Measurements from ENCODE around the gene CEP44.
"Not testable (repeated sequence)": the region's sequence is repeated elsewhere in the genome, so short reads cannot be mapped to it uniquely, and the experiment has no call there.

The CEP44 gene

DNA sequence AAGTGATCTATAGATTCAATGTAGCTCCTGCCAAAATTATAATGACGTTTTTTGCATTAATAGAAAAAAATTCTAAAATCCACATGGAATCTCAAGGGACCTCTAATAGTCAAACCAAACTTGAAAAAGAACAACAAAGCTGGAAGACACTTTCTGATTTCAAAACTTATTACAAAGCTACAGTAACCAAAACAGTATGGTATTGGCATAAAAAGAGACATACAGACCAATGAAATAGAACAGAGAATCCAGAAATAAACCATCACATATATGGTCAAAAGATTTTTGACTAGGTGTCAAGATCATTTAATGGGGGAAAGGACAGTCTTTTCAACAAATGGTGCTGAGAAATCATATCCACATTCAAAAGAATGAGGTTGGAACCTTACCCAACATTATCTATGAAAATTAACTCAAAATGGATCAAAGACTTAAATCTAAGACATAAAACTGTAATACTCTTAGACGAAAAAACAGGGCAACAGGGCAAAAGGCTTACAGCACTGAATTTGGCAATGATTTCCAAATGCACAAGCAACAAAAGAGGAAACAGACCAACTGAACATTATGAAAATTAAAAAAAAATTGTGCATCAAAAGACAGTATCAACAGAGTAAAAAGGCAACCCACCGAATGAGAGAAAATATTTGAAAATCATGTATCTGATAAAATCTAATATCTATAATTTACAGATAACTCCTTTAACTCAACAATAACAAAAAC, 4.1 kb upstream of the CEP44 start:
- DNase-seq: no peak

GRCh38 chr4:174281182-174281737, 2.5 kb upstream of the CEP44 start:
- DNase-seq: no peak

DNA sequence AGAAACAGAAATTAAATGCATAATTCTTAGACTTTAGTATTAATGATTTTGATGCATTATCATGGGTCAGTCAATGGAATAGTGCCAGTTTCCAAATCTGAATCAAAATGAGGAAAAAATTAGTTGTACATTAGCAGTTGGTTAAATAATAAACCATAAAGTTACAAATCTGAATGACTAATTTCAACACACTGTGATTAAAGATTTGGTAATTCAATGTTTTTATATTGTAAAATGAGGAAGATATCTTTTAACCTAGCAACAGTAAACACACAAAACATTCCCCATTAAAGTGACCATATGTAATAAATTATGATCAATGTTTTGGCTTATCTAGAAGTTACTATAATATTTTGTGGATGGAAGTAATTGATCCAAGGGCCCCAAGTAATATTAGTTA, 1.8 kb upstream of the CEP44 start:
- no peak for DNase-seq

DNA sequence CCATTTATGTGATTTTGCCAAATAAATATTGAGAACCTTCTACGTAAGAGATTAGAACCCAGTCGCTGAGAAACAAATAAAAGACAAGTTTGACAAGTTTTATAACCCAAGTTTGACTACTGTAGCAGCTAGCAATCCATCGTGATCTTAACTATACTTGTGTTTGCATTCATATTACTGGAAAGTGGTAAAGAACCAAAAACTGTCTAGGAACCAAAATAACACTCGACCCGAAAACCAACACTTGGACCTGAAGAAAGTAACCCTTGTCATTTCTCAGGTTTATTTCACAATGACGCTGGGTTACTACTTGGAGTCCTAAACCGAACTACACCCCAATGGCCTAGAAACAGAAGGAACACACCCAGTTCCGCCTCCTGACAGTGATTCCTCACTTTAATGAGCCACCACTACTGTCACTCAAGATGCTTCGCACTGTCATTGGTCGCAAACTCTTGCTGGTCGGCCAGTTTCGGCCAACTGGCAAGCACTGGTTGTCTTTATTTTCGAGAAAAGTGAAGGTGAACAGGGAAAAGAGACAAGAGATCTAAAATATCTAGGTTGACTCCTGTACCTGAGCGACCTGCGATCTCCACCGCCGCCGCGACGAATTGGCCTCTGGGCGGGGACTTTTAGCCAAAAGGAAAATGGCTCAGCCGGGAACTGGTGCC, 740 bp upstream of the CEP44 start:
- DNase-seq: peak; percentile 70 to 71

GRCh38 chr4:174284487-174284886, 776 bp downstream of the CEP44 start:
- no peak for DNase-seq

GRCh38 chr4:174286870-174287269, 3.2 kb downstream of the CEP44 start:
- no peak for DNase-seq

DNA sequence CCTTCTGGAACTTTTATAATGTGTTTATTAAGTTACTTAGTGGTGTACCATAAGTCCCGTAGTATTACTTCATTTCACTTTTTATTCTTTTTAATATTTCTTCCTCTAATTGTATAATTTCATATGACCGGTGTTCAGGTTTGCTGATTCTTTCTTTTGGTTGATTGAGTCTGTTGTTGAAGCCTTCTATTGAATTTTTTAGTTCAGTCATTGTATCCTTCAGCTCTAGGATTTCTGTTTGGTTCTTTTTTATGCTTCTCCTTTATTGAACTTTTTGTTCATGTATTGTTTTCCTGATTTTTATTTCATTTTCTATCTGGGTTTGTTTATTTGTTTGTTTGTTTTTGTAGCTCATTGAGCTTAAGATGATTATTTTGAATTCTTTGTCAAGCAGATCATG, 8.8 kb downstream of the CEP44 start:
- no peak for DNase-seq

DNA sequence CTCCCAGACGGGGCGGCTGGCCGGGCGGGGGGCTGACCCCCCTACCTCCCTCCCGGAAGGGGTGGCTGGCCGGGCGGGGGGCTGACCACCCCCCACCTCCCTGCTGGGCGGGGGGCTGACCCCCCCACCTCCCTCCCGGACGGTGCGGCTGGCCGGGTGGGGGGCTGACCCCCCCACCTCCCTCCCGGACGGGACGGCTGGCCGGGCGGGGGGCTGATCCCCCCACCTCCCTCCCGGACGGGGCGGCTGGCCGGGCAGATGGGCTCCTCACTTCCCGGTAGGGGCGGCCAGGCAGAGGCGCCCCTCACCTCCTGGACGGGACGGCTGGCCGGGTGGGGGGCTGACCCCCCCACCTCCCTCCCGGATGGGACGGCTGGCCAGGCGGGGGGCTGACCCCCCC, 10.9 kb downstream of the CEP44 start:
- DNase-seq: not testable (repeated sequence)

DNA sequence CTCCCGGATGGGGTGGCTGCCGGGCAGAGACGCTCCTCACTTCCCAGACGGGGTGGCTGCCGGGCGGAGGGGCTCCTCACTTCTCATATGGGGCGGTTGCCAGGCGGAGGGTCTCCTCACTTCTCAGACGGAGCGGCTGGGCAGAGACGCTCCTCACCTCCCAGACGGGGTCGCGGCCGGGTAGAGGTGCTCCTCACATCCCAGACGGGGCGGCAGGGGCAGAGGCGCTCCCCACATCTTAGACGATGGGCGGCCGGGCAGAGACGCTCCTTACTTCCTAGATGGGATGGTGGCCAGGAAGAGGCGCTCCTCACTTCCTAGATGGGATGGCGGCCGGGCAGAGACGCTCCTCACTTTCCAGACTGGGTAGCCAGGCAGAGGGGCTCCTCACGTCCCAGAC, 11.4 kb downstream of the CEP44 start:
- DNase-seq: not testable (repeated sequence)

- DNase-seq: no peak
Observed at GRCh38 chr4:174303687-174304086, 20.0 kb downstream of the CEP44 start.

- no peak for DNase-seq
Observed at GRCh38 chr4:174304664-174305063, 21.0 kb downstream of the CEP44 start.

DNA sequence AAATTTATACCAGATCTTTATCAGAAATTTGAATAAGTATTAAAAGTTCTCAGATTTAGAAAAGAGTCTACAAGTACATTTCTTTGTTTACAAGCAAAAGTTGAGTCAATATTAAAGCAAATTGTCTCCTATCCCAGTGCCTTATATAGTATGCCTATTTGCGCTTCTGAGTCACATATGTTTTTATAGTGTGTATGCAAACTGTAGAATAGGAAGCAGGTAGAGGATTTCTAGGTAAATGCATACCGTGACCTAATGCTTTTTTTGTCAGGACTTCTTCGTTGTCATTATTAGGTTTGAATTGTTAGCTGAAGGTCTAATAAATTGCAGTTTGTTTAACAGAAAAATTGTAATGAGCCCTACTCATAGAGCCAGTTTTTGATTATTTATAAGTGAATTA, 22.2 kb downstream of the CEP44 start:
- DNase-seq: no peak

GRCh38 chr4:174307694-174308093, 24.0 kb downstream of the CEP44 start:
- no peak for DNase-seq

DNA sequence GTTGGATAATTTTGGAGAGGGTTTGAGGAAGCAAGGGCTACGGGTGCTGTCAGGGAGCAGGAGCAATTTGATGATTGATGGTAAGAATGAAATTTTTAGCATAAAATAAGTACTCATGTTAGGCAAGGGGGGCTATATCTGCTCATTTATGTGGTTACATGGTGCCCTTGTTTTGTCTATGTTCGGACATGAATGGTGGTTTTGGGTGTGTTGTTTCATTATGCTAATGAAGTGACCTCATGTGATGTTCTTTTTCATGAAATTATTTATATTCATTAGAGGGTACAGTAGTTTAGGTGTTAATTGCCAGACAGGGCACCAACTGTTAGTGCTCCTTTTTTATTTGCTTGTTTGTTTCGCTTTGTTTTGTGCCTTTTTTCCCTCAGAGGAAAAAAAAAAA, 29.3 kb downstream of the CEP44 start:
- no peak for DNase-seq

DNA sequence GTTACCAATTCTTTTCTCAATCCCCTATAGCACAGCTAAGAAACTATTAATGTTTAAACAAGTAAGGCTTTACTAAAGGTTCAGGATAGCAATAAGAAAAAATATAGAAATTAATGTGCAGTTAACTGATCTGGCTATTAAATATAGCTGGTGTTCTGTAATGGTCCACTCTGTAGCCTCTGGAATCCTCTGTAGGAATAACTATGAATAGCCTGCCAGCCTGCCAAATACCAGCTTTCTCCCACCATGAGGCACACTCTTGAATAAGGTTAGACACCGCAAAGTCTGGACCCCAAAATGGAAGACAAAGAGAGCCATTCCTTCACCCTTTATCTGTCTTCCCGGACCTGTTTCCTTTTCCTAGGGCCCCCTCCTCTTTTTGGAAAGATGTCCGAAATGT, 30.6 kb downstream of the CEP44 start:
- no peak for DNase-seq

- no peak for DNase-seq
Observed at GRCh38 chr4:174314770-174315169, 31.1 kb downstream of the CEP44 start.

GRCh38 chr4:174316546-174316945, 32.8 kb downstream of the CEP44 start:
- DNase-seq: no peak

DNA sequence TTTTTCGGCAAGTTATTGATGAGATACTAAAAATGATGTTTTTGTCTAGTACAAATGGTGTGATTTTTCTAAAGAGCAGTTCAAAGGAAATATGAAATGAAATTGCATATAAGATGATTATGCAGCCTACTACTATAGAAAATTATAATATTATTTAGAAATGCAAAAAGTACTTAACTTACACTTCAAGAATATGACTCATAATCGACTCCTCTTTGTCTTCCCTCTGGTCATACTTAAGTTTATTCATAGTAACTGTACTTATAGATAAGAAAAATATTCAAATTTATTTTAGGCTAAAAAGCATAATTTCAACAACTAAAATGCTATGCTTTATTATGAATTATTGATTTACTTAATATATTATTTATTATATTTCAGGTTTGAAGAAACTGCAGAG, 33.2 kb downstream of the CEP44 start:
- no peak for DNase-seq

DNA sequence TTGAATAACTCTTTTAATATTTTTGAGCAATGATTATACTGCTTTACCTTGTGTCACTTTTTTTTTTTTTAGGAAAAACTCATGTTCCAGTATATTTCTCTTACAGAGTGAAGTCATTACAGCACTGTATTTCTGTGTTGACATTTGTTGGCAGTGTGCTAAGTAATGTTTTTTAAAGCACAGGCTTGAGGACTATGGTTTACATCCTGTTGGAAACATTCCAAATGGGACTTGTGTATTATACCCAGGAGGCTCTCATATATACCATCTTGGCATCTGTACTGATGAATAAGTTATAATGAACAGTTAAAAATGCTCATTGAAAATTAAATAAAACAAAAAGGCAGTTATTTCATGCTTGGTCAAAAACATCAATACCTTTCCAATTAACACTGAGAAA, 33.8 kb downstream of the CEP44 start:
- no peak for DNase-seq

DNA sequence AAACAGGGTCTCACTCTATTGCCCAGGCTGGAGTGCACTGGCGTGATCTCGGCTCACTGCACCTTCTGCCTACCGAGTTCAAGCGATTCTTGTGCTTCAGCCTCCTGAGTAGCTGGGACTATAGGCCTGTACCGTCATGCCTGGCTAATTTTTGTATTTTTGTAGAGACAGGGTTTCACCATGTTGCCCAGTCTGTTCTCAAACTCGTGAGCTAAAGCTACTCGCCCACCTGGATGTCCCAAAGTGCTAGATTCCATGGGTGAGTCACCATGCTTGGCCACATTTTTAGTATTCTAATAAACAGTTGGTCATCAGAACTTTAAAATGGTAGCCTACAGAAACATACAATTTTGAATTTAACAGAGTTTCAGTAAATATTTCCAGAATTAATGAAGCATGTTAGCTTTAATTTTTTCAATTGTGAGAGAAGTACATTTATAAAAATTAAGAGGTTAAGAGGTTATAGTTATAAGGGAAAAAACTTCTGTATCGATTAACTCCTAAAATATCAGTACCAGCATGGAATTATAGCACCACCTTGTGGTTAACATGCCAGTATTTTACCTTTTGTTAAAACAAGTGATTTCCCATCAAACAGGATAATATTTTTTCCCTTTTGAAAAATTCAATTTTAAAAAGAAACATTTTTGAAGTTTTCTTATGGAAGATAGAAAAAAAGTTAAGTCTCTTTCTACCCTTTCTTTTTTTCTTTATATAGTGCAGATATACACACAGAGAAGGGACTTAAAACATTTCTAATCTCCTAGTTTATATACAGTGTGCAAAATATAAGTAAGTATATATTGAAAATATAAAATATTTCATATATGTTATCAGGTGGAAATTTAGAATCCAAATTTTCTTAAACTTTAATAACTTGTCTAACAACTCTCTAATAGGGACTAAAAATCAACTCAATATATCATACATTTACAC, 35.4 kb downstream of the CEP44 start:
- DNase-seq: no peak

- DNase-seq: no peak
Observed at GRCh38 chr4:174320494-174321199, 36.9 kb downstream of the CEP44 start.

GRCh38 chr4:174324236-174324635, 40.5 kb downstream of the CEP44 start:
- no peak for DNase-seq

DNA sequence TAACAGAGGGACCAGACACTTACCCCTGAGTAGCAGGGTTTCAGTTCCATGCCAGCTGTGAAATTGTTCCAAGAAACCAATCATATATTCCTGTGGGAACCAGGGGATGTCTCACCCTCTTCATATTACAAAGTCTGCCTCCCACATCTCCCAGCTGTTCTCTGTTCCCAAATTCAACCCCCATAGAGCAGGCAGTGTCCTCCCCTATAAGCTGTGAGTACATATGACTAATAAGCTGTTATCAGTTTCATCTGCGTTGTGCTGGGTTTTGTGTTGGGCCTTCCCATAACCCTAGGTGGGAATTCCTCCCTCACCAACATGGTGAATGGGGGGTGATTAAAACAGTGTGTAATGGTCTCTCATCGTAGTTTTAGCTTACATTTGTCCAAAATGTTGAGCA, 41.0 kb downstream of the CEP44 start:
- DNase-seq: no peak

Measured in activated CD4-positive, alpha-beta T cell treated with anti-CD3 and anti-CD28 coated beads for 4 hours (primary cell).